Measurements from ENCODE around the gene HHEX.

- no peak for TF ChIP-seq POLR2A (IDR thresholded peaks at IDR 0.05; ENCODE audit: low read depth, low read length)
- no peak for TF ChIP-seq POLR2AphosphoS5 (IDR thresholded peaks at IDR 0.05; ENCODE audit: low read depth, low read length)
Observed at GRCh38 chr10:92727141-92727540, 37.4 kb downstream of the HHEX start.
